ENCODE measurements around the gene CNKSR2.

CNKSR2 gene

GRCh38 chrX:21376636-21377035 is 2.4 kb downstream of the CNKSR2 start:
- Histone ChIP-seq H3K4me3 (ENCODE audit: low read length) (no peak overlapping the region), H4K20me1 (ENCODE audit: insufficient read depth, low read length) (peaks cover 4% of the 10 kb centered on the region; the same call in 1 of the 2 replicates), H3K9me3 (ENCODE audit: insufficient read depth, low read length) (no peaks in the 10 kb centered on the region), H3K27me3 (ENCODE audit: low read depth, low read length) (no peaks in the 10 kb centered on the region), H3K9ac (ENCODE audit: low read length) (no peak overlapping the region), H3K79me2 (ENCODE audit: low read length) (peaks cover 40% of the 10 kb centered on the region), H2AFZ (ENCODE audit: low read depth, low read length) (no peak overlapping the region), H3K36me3 (replicated peaks; ENCODE audit: low read depth, low read length) (no peaks in the 10 kb centered on the region), H3K4me2 (ENCODE audit: low read length) (no peak overlapping the region), H3K27ac (ENCODE audit: low read length) (no peak overlapping the region), H3K4me1 (ENCODE audit: low read length) (peaks cover 19% of the 10 kb centered on the region)
- TF ChIP-seq EZH2phosphoT487 (IDR thresholded peaks at IDR 0.05; ENCODE audit: low read depth): no peak
- TF ChIP-seq, protein P1, sequence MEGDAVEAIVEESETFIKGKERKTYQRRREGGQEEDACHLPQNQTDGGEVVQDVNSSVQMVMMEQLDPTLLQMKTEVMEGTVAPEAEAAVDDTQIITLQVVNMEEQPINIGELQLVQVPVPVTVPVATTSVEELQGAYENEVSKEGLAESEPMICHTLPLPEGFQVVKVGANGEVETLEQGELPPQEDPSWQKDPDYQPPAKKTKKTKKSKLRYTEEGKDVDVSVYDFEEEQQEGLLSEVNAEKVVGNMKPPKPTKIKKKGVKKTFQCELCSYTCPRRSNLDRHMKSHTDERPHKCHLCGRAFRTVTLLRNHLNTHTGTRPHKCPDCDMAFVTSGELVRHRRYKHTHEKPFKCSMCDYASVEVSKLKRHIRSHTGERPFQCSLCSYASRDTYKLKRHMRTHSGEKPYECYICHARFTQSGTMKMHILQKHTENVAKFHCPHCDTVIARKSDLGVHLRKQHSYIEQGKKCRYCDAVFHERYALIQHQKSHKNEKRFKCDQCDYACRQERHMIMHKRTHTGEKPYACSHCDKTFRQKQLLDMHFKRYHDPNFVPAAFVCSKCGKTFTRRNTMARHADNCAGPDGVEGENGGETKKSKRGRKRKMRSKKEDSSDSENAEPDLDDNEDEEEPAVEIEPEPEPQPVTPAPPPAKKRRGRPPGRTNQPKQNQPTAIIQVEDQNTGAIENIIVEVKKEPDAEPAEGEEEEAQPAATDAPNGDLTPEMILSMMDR (IDR thresholded peaks at IDR 0.05; ENCODE audit: low read depth, low read length): no peak

- H3K27ac ChIP-seq (ENCODE audit: low read length): no peak overlapping the region
- H3K4me1 ChIP-seq (ENCODE audit: low read length): peaks cover 13% of the 10 kb centered on the region
- H2AFZ ChIP-seq (ENCODE audit: low read depth, low read length): no peak overlapping the region
- peaks cover 35% of the 10 kb centered on the region for H3K79me2 ChIP-seq (ENCODE audit: low read length)
- no peak overlapping the region for H3K4me2 ChIP-seq (ENCODE audit: low read length)
- no peaks in the 10 kb centered on the region for H3K9me3 ChIP-seq (ENCODE audit: insufficient read depth, low read length)
- H3K4me3 ChIP-seq (ENCODE audit: low read length): no peak overlapping the region
- H3K36me3 ChIP-seq (replicated peaks; ENCODE audit: low read depth, low read length): no peaks in the 10 kb centered on the region
- H3K27me3 ChIP-seq (ENCODE audit: low read depth, low read length): no peaks in the 10 kb centered on the region
- no peak for TF ChIP-seq EZH2phosphoT487 (IDR thresholded peaks at IDR 0.05; ENCODE audit: low read depth)
- TF ChIP-seq, protein P1 (IDR thresholded peaks at IDR 0.05; ENCODE audit: low read depth, low read length): no peak
- no peak overlapping the region for H3K9ac ChIP-seq (ENCODE audit: low read length)
- H4K20me1 ChIP-seq (ENCODE audit: insufficient read depth, low read length): peaks cover 4% of the 10 kb centered on the region; the same call in 1 of the 2 replicates
These were observed 5.8 kb downstream of the CNKSR2 start for GRCh38 chrX:21379991-21380390.

- no peaks in the 10 kb centered on the region for H3K36me3 ChIP-seq (replicated peaks; ENCODE audit: low read depth, low read length)
- H3K4me1 ChIP-seq (ENCODE audit: low read length): peaks cover 9% of the 10 kb centered on the region
- no peak overlapping the region for H3K4me2 ChIP-seq (ENCODE audit: low read length)
- TF ChIP-seq, protein P1 (IDR thresholded peaks at IDR 0.05; ENCODE audit: low read depth, low read length): peak; percentile 33
- no peak for TF ChIP-seq EZH2phosphoT487 (IDR thresholded peaks at IDR 0.05; ENCODE audit: low read depth)
- H3K27me3 ChIP-seq (ENCODE audit: low read depth, low read length): no peaks in the 10 kb centered on the region
- no peaks in the 10 kb centered on the region for H3K9me3 ChIP-seq (ENCODE audit: insufficient read depth, low read length)
- peaks cover 17% of the 10 kb centered on the region for H3K79me2 ChIP-seq (ENCODE audit: low read length)
- no peaks in the 10 kb centered on the region for H4K20me1 ChIP-seq (ENCODE audit: insufficient read depth, low read length)
- H3K4me3 ChIP-seq (ENCODE audit: low read length): no peak overlapping the region
- H2AFZ ChIP-seq (ENCODE audit: low read depth, low read length): no peak overlapping the region
- no peak overlapping the region for H3K9ac ChIP-seq (ENCODE audit: low read length)
- H3K27ac ChIP-seq (ENCODE audit: low read length): no peak overlapping the region
These were observed 8.5 kb downstream of the CNKSR2 start for GRCh38 chrX:21382715-21383114.

- Histone ChIP-seq H3K9me3 (ENCODE audit: insufficient read depth, low read length) (no peaks in the 10 kb centered on the region), H3K36me3 (replicated peaks; ENCODE audit: low read depth, low read length) (no peaks in the 10 kb centered on the region), H3K4me2 (ENCODE audit: low read length) (no peak overlapping the region), H3K27ac (ENCODE audit: low read length) (no peak overlapping the region), H3K4me1 (ENCODE audit: low read length) (peaks cover 9% of the 10 kb centered on the region), H3K4me3 (ENCODE audit: low read length) (no peak overlapping the region), H3K9ac (ENCODE audit: low read length) (no peak overlapping the region), H4K20me1 (ENCODE audit: insufficient read depth, low read length) (no peaks in the 10 kb centered on the region), H3K27me3 (ENCODE audit: low read depth, low read length) (no peaks in the 10 kb centered on the region), H3K79me2 (ENCODE audit: low read length) (peaks cover 17% of the 10 kb centered on the region), H2AFZ (ENCODE audit: low read depth, low read length) (no peak overlapping the region)
- TF ChIP-seq EZH2phosphoT487 (IDR thresholded peaks at IDR 0.05; ENCODE audit: low read depth): no peak
These were observed 9.3 kb downstream of the CNKSR2 start for GRCh38 chrX:21383546-21383945.

All from OCI-LY3 (cell line).